ENCODE results near the gene PTPRN2.

- TF ChIP-seq CTCF (IDR thresholded peaks at IDR 0.05) (no peak), POLR2AphosphoS5 (IDR thresholded peaks at IDR 0.05) (no peak), POLR2A (IDR thresholded peaks at IDR 0.05) (no peak)
These were observed 649.4 kb downstream of the PTPRN2 start for GRCh38 chr7:157938211-157938610.
